ENCODE data around the gene SH2D2A.
A peak's percentile ranks its signal among the peaks of the same experiment; 100 is the strongest.

SH2D2A gene

DNA sequence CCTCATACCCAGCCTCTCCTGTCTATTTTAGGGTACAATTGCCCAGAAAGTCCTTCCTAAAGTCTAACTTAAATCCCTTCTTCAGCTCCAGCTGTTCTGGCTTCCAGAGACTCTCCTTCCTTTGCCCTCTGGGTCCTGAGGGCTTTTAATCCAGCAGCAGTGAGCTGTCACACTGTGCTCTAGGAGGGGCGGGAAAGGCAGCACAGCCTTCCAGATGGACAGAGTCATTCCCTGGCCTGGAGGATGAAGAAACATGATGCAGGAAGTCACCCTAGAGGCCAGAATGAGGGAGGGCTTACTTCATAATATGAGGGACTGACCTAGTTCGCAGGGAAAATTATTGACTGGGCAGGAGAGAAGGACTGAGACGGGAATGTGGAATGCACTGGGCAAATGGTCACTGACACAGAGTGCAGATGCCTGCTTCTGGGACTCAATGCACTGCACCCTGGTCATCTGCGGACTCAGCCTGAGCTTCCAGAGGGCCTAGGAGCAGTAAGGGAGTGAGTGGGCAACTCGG, 1.3 kb downstream of the SH2D2A start:
- DNase-seq (ENCODE audit: low read depth), result no peak
- no peak for TF ChIP-seq CTCF (IDR thresholded peaks at IDR 0.05; ENCODE audit: low read depth, low read length, missing control alignments)
- peak overlapping the region; percentile 62; the same call in 1 of the 2 replicates for H3K4me3 ChIP-seq (ENCODE audit: low read depth, low read length)

- no peak overlapping the region for H3K4me3 ChIP-seq (ENCODE audit: low read depth, low read length)
- no peak for DNase-seq (ENCODE audit: low read depth)
- TF ChIP-seq CTCF (IDR thresholded peaks at IDR 0.05; ENCODE audit: low read depth, low read length, missing control alignments), result no peak
Measured at GRCh38 chr1:156814571-156815260, 1.9 kb downstream of the SH2D2A start.

GRCh38 chr1:156813750-156814570, 2.7 kb downstream of the SH2D2A start:
- peak; percentile 61 for TF ChIP-seq CTCF (IDR thresholded peaks at IDR 0.05; ENCODE audit: low read depth, low read length, missing control alignments)
- peak overlapping the region; percentile 17 for H3K4me3 ChIP-seq (ENCODE audit: low read depth, low read length)
- DNase-seq (ENCODE audit: low read depth), result no peak

GRCh38 chr1:156813298-156813697, 3.4 kb downstream of the SH2D2A start:
- no peak for TF ChIP-seq CTCF (IDR thresholded peaks at IDR 0.05; ENCODE audit: low read depth, low read length, missing control alignments)
- peak overlapping the region; percentile 17; the same call in 1 of the 2 replicates for H3K4me3 ChIP-seq (ENCODE audit: low read depth, low read length)
- no peak for DNase-seq (ENCODE audit: low read depth)

DNA sequence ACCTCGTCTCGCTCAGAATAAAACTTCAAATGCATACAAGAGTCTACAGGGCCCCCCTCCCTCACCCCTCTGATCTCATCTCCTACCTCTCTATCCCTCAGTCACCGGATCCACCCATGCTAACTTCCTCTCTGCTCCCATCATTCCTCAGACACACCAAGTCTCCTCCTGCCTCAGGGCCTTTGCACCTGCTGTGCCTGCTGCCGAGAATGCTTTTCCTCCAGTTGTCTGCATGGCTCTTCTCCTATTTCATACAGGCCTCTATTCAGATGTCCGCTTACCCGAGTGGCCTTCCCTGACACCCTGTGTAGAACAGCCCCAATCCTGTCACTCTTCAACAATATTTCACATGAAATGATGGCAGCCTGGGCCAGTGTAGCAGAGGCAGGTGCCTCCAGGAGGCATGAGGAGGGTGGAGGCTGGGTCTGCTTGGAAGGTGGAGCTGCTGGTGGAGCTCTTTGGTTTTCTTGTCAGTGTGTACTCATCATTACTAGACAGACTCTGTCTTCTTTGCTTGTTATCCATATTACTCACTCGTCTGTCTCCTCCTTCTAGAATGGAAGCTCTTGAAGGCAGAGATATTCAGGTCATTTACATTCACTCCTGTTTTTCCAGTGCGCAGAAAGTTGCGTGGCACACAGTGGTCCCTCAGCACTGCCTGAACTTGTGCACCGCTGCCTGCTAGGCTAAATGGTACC, 4.2 kb downstream of the SH2D2A start:
- TF ChIP-seq CTCF (IDR thresholded peaks at IDR 0.05; ENCODE audit: low read depth, low read length, missing control alignments), result no peak

DNA sequence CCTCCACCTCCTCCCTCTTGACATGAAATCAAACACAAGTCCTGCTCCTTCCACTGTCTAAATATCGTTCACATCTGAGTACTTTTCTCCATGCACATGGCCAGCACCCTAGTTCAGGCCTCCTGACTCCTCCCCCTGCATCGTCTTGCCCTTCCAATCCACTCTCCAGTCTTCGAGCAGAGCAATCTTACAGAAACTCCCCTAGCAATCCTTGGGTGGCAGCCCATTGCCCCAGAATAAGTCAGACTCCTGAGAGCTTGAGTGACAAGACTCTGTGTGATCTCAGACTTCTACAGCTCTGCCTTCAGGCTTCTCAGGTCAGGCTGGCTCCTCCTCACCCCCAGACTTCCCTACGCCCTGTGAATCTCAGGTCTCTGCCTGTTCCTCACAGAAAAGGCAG, 5.5 kb downstream of the SH2D2A start:
- TF ChIP-seq CTCF (IDR thresholded peaks at IDR 0.05; ENCODE audit: low read depth, low read length, missing control alignments), result no peak
- no peak overlapping the region for H3K4me3 ChIP-seq (ENCODE audit: low read depth, low read length)
- no peak for DNase-seq (ENCODE audit: low read depth)

More for the DNA sequence above, 4.2 kb downstream of the SH2D2A start:
- H3K4me3 ChIP-seq (ENCODE audit: low read depth, low read length), result no peak overlapping the region
- DNase-seq (ENCODE audit: low read depth), result no peak

Measured in GM12864 (cell line).